Cortex of kidney (tissue), 1 donor: Measurements from ENCODE around the gene CEACAM8.
"Not testable (repeated sequence)": the region's sequence is repeated elsewhere in the genome, so short reads cannot be mapped to it uniquely, and the experiment has no call there.

ENCODE experiments used
- DNase-seq: peaks from one replicate; lab custom pipeline; 2025; lab: John Stamatoyannopoulos, UW

The CEACAM8 gene

GRCh38 chr19:42573642-42574041 lies 21.1 kb downstream of the CEACAM8 start:
- DNase-seq = no peak

- no peak for DNase-seq
These were observed 23.6 kb downstream of the CEACAM8 start for GRCh38 chr19:42571116-42571515.

- no peak for DNase-seq
These were observed 25.5 kb downstream of the CEACAM8 start for GRCh38 chr19:42569193-42569592.

GRCh38 chr19:42568006-42568405 lies 26.7 kb downstream of the CEACAM8 start:
- DNase-seq = no peak

- no peak for DNase-seq
These were observed 27.2 kb downstream of the CEACAM8 start for GRCh38 chr19:42567567-42567966.

GRCh38 chr19:42563352-42564210 lies 31.1 kb downstream of the CEACAM8 start:
- no peak for DNase-seq

GRCh38 chr19:42561512-42561911 lies 33.2 kb downstream of the CEACAM8 start:
- no peak for DNase-seq

- no peak for DNase-seq
These were observed 34.0 kb downstream of the CEACAM8 start for GRCh38 chr19:42560731-42561130.

GRCh38 chr19:42558450-42559150 lies 36.1 kb downstream of the CEACAM8 start:
- DNase-seq = no peak

- not testable (repeated sequence) for DNase-seq
These were observed 37.3 kb downstream of the CEACAM8 start for GRCh38 chr19:42557386-42557871.

GRCh38 chr19:42555801-42556200 lies 38.9 kb downstream of the CEACAM8 start:
- no peak for DNase-seq

GRCh38 chr19:42555317-42555716 lies 39.4 kb downstream of the CEACAM8 start:
- DNase-seq = no peak

- no peak for DNase-seq
These were observed 40.6 kb downstream of the CEACAM8 start for GRCh38 chr19:42554046-42554575.

GRCh38 chr19:42553292-42554045 lies 41.3 kb downstream of the CEACAM8 start:
- no peak for DNase-seq

- DNase-seq = no peak
These were observed 42.3 kb downstream of the CEACAM8 start for GRCh38 chr19:42552086-42553065.

- DNase-seq = not testable (repeated sequence)
These were observed 44.2 kb downstream of the CEACAM8 start for GRCh38 chr19:42550521-42550920.

- not testable (repeated sequence) for DNase-seq
These were observed 45.7 kb downstream of the CEACAM8 start for GRCh38 chr19:42549067-42549466.

GRCh38 chr19:42548552-42548951 lies 46.2 kb downstream of the CEACAM8 start:
- no peak for DNase-seq

GRCh38 chr19:42547929-42548328 lies 46.8 kb downstream of the CEACAM8 start:
- no peak for DNase-seq

- DNase-seq = no peak
These were observed 47.8 kb downstream of the CEACAM8 start for GRCh38 chr19:42546831-42547500.
